HG03196 (cell line): Measurements from ENCODE around the gene TRIM2.
"Not testable (repeated sequence)": the region's sequence is repeated elsewhere in the genome, so short reads cannot be mapped to it uniquely, and the experiment has no call there.

Source experiments
- ATAC-seq: cut with Tn5 transposase; IDR thresholded peaks from one replicate; pipeline ENCODE4 v1.9.1; 2021; ENCODE audit not compliant: unreplicated experiment

TRIM2 gene

GRCh38 chr4:153204247-153204671 is at the start of gene TRIM2:
TRIM2 (plus strand) TSS chr4:153204443; CDS start chr4:153204531, 88 bp downstream.
- no peak for ATAC-seq

DNA sequence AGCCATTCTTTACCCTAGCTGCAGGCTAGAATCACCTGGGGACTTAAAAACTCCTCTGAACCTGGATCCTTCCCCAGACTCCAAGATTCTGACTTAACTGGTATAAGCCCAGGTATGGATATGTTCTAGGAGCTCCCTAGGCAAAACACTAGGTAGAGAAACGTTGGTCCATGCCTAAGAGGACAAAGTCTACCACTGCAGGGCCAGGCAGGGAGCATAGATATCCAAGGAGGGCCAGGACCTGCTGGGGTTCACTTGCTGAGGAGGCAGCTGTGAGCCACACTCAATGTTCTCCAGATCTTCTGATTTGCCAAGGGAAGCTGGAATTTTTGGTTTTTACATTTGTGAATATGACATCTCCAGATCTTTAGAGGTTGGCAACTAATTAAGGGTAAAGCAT is 48.6 kb upstream of the TRIM2 start:
- ATAC-seq, result no peak

GRCh38 chr4:153156263-153156662 is 48.0 kb upstream of the TRIM2 start:
- ATAC-seq, result no peak

GRCh38 chr4:153156721-153157120 is 47.5 kb upstream of the TRIM2 start:
- ATAC-seq, result no peak

- no peak for ATAC-seq
Observed at GRCh38 chr4:153159016-153159415, 45.2 kb upstream of the TRIM2 start.

- no peak for ATAC-seq
Observed at GRCh38 chr4:153159728-153160221, 44.5 kb upstream of the TRIM2 start.

- ATAC-seq, result no peak
Observed at GRCh38 chr4:153160821-153161220, 43.4 kb upstream of the TRIM2 start.

DNA sequence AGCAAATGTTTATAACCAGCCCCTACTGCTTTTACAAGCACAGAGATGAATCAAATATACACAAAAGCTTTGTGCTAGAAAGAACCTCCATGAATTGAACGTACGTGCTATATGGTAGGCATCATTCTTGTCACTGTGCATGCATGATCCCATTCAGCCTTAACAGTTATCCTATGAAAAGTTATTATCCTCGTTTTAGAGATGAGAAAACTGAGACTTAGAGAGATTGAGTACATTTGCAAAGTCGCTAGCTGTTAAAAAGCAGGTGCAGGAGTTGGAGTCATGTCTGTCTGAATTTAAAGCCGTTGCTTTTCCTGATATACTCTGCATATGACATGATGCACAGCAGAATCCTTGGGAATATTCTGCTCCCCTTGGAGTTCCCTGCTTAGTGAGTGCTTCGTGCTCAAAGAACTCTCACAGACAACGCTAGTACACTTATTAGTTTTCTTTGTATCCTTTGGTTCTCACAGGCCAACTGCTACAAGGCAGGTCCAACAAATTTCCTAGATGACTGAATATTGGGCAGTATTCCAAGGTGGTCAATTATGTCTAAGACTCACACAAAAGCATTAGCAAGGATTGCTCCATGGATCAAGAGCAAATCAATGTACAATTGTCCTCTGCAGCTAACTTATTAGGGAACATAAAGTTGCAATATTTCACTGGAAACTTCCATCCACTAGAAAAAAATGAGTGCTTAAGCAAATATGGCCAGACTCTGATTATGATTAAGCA is 42.8 kb upstream of the TRIM2 start:
- ATAC-seq, result no peak

- not testable (repeated sequence) for ATAC-seq
Observed at GRCh38 chr4:153165236-153165635, 39.0 kb upstream of the TRIM2 start.

DNA sequence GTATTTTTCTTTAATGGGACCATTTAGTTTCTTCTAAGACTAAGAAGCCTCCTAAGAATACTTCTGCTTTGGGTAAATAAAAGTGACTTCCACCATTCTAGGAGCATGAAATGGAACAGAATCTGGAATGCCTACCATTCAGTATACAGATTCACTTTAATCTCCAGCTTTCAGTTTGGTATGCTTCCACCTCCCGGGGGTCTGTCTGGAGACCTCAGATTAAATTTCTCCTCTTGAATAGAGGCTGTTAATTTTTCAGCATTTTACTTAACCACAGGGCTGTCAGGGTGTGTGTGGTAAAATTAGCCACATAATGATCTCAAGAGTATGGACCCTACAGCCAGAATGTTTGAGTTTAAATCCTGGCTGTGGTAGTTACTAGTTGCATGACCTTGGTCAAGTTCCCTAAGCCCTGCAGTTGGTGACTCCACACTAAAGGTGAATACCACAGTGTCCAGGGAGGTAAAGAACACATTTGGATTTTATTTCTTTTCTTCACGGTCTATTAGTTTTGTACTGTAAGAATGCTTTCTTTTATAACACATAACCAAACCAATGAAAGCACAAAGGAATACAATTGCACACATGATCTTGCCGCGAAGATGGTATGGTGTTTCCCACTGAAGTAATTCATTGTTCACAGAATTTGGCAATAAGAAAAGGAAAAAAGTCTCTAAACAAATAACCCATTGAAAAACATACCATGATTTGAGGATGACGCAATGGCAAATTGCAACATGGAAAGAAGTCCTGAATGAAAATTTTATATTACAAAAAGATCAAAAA is 37.3 kb upstream of the TRIM2 start:
- ATAC-seq, result no peak

DNA sequence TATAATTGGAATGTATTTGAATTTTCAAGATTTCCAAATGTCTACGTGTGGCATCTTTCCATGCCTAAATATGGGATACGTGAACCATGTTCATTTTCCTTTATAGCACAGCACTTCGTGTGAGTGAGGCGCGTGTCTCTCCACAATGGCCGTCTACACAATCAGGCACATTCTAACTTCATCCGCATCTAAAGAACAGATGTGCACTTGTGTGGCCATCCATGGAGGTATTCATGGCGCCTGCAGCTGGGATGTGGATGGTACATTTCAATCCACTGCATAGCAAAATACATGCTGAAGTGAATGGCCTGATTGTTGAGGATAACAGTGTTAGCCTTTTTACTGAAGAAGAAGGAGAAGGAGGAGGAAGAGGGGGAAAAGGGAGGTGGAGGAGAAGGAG is 34.5 kb upstream of the TRIM2 start:
- ATAC-seq, result no peak

DNA sequence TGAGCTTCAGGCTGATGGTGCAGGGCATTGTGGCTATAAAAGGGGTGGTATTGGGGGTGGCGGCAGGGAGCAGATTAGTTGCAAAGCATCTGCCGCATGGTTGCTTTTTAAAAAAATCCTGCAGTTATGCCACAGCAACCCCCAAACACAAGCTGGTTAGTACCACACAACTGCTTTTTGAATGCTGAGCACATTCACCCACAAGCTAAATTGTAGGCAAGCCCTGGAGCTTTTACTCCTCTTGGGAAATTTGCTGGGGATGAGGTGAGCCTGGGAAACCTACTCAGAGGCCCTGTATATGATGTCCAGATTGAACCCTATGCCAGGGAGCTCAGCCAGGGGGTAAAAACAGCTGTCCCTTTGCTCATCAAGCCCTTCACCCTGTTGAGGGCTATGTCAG is 33.8 kb upstream of the TRIM2 start:
- no peak for ATAC-seq

DNA sequence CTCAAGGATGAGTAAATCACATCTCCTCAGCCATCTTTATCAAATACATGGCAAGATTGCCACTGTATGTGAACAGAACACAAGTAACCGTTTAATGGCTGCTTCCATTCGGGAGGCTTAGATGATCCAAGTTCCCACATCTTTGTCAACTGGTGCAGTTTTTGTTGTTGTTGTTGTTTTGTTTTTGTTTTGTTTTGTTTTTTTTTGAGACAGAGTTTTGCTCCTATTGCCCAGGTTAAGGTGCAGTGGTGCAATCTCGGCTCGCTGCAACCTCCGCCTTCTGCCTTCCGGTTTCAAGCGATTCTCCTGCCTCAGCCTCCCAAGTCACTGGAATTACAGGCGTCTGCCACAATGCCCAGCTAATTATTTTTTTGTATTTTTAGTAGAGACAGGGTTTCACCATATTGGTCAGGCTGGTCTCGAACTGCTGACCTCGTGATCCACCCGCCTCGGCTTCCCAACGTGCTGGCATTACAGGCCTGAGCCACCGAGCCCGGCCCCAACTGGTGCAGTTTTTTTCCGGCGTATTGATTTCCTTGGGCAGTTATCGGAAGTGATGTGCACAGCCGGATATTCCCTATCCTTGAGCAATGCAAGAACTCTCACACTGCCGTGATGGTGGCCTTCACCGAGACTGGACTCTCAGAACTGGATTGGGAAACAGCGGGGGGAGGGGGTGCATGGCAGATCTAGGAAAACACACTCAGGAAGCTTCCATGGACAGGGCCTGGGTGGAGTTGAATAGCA is 29.2 kb upstream of the TRIM2 start:
- ATAC-seq, result no peak

DNA sequence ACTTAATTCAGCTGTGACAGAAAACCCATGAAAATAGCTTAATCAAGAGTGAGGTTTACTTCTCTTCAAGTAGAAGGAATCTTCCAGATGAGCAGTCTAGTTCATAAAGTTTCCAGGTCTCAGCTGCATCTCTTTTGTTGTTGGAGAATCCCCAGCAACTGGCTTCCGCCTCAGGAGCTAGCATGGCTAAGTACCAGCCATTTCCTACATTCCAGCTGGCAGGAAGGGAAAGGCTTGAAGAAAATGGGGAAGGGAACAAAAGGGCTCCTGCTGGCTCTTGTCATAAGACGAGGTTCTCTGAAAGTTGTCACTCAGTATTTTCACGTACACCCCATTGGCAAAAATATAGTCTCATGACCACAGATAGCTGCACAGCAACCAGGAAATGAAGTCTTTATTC is 27.3 kb upstream of the TRIM2 start:
- ATAC-seq, result no peak

DNA sequence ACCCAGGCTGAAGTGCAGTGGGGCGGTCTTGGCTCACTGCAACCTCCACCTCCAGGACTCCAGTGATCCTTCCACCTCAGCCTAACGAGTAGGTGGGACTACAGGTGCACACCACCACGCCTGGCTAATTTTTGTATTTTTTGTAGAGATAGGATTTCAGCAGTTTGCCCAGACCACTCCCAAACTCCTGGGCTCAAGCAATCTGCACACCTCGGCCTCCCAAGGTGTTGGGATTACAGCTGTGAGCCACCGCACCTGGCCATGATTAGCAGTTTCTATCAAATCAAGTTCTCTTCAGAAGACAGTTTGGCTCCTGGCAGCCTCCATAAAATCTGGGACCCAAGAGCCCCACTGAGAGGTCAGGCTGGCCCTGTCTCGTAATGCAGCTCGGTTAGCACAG is 26.4 kb upstream of the TRIM2 start:
- ATAC-seq, result no peak

DNA sequence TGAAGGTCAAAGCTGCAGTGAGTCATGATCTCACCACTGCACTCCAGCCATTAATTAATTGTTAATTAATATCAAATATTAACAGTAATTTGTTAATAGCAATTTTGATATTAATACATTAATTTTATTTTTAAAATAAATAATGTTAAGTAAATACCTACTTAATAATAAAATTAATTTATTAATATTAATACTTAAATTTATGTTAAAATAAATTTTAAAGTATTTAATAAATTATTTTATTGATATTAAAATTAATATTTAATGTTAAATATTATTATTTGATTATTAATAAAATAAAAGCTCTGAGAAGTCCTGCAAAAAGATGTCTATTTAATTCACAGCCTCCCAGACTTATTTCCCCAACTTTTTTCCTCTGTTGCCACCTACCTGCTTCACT is 25.1 kb upstream of the TRIM2 start:
- ATAC-seq, result no peak

- ATAC-seq, result no peak
Observed at GRCh38 chr4:153181293-153181692, 22.9 kb upstream of the TRIM2 start.

GRCh38 chr4:153181700-153182099 is 22.5 kb upstream of the TRIM2 start:
- no peak for ATAC-seq

GRCh38 chr4:153183146-153183545 is 21.1 kb upstream of the TRIM2 start:
- ATAC-seq, result no peak

- no peak for ATAC-seq
Observed at GRCh38 chr4:153185331-153185852, 18.9 kb upstream of the TRIM2 start.

DNA sequence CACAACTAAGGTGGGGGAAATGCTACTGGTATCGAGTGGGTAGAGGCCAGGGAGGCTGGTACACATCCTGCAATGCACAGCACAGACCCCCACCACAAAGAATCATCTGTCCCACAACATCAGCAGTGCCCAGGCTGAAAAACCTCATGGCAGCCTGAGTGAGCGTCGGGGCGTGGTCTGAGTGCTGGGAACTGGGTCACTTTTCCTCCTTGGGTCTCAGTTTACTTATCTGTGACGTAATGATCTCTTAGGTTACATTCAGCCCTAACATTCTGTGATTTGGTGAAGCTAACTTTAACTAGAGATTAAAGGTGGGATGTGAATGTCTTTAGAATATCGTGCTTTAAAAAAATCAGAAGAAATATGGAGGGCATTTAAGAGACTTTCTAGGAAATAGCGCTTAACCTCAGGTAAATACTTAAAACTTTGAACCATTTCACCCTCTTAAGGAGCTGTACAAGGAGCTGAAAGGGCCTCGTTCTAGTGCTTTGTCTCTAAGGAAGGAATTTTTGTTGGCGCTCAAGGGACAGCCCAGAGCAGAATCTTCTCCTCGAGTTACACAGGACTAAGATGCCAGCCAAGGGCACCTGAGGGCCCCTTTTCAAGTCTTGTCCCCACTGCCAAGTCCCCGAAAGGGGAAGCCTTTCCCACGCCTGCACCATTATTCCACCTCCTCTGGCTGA is 18.1 kb upstream of the TRIM2 start:
- ATAC-seq, result no peak
